Measurements from ENCODE around the gene PI4KA. TPM values are rescaled to one million over a fixed set of nuclear protein-coding genes. Genes with fewer than 3 reads are reported as not detected.

PI4KA gene
- total and polyA plus RNA-seq, 4 donors = 35.4 to 107 (median 50.3) TPM

DNA sequence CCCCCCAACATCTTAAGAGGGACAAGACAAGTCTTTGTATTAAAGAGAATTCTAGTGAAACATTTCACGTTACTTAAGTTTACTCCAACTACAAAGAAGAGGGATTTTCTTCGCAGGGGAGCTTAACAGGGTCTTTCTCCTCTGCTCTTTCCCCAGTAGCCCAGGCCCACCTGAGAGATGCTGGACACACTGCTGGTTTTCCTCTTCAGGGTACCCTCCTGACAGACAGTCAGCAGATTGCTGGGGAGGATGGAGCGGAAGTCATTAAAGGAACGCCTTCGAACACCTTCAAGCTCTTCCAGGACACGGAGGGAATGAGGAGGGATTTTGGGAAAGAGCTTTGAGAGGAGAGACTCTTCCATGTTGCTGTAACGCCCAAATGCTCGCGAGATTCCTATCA lies 39.1 kb downstream of the PI4KA start:
- no peak overlapping the region for H3K4me3 ChIP-seq
- ATAC-seq (ENCODE audit: insufficient read depth, low FRiP score) (no peak), DNase-seq (no peak)
- no peaks in the 10 kb centered on the region for H3K9me3 ChIP-seq (ENCODE audit: control insufficient read depth in 4 of 4, insufficient read depth in 3 of 4, low read length in 3 of 4)
- H3K9ac ChIP-seq (ENCODE audit: insufficient read depth in 1 of 2, low read length in 2 of 2) = no peak overlapping the region
- peaks cover 0 to 39% (median 19%) of the 10 kb centered on the region in 4 donors for H3K36me3 ChIP-seq (ENCODE audit: control insufficient read depth in 4 of 4, insufficient read depth in 4 of 4, low read length in 4 of 4)
- H3K27me3 ChIP-seq (ENCODE audit: control insufficient read depth in 3 of 3, insufficient read depth in 3 of 3, low read length in 2 of 3) = no peaks in the 10 kb centered on the region
- H3K4me1 ChIP-seq (ENCODE audit: control insufficient read depth in 5 of 5, insufficient read depth in 5 of 5, low read length in 5 of 5) = no peaks in the 10 kb centered on the region
- H3K27ac ChIP-seq (ENCODE audit: low read depth in 1 of 2, low read length in 1 of 2) = no peak overlapping the region
- no peak for TF ChIP-seq CTCF (IDR thresholded peaks at IDR 0.05; ENCODE audit: control extremely low read depth, extremely low read depth)
- WGBS, 2 donors = 97 to 99% methylated on average over 9 of the region's 9 CpGs

- no peak for TF ChIP-seq CTCF (IDR thresholded peaks at IDR 0.05; ENCODE audit: control extremely low read depth, extremely low read depth)
- WGBS, 2 donors = 92% methylated on average over 3 of the region's 3 CpGs
- no peak for ATAC-seq (ENCODE audit: insufficient read depth, low FRiP score)
- no peak overlapping the region for H3K4me3 ChIP-seq
- H3K9me3 ChIP-seq (ENCODE audit: control insufficient read depth in 4 of 4, insufficient read depth in 3 of 4, low read length in 3 of 4) = no peaks in the 10 kb centered on the region
- H3K36me3 ChIP-seq (ENCODE audit: control insufficient read depth in 4 of 4, insufficient read depth in 4 of 4, low read length in 4 of 4) = peaks cover 0 to 36% (median 16%) of the 10 kb centered on the region in 4 donors
- no peaks in the 10 kb centered on the region for H3K4me1 ChIP-seq (ENCODE audit: control insufficient read depth in 5 of 5, insufficient read depth in 5 of 5, low read length in 5 of 5)
- no peak for DNase-seq
- H3K27me3 ChIP-seq (ENCODE audit: control insufficient read depth in 3 of 3, insufficient read depth in 3 of 3, low read length in 2 of 3) = no peaks in the 10 kb centered on the region
- no peak overlapping the region for H3K9ac ChIP-seq (ENCODE audit: insufficient read depth in 1 of 2, low read length in 2 of 2)
- no peak overlapping the region for H3K27ac ChIP-seq (ENCODE audit: low read depth in 1 of 2, low read length in 1 of 2)
These were observed 40.1 kb downstream of the PI4KA start for GRCh38 chr22:20818471-20818870.

DNA sequence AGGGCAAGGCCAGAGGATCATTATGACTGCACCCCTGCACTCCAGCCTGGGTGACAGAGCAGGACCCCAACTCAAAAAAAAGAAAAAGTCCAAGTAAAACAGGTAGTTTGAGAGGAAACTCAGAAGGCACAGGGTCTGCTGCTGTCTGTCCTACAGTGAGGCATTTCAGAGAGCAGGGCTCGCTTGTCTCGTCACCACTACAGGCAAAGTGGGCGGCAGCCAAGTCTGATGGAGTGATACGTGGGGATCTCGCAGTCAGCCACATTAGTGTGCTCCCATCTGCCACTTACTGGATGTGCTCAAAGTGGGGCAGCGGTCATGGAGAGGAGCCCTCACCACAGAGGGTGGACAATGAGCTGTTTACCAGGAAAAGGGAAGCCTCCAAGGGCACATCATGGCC lies 42.1 kb downstream of the PI4KA start:
- Histone ChIP-seq H3K4me1 (ENCODE audit: control insufficient read depth in 5 of 5, insufficient read depth in 5 of 5, low read length in 5 of 5) (no peaks in the 10 kb centered on the region), H3K9ac (ENCODE audit: insufficient read depth in 1 of 2, low read length in 2 of 2) (no peak overlapping the region), H3K9me3 (ENCODE audit: control insufficient read depth in 4 of 4, insufficient read depth in 3 of 4, low read length in 3 of 4) (no peaks in the 10 kb centered on the region), H3K27me3 (ENCODE audit: control insufficient read depth in 3 of 3, insufficient read depth in 3 of 3, low read length in 2 of 3) (no peaks in the 10 kb centered on the region), H3K27ac (ENCODE audit: low read depth in 1 of 2, low read length in 1 of 2) (no peak overlapping the region), H3K36me3 (ENCODE audit: control insufficient read depth in 4 of 4, insufficient read depth in 4 of 4, low read length in 4 of 4) (peaks cover 0 to 47% (median 21%) of the 10 kb centered on the region in 4 donors), H3K4me3 (no peak overlapping the region)
- 97 to 98% methylated on average over 6 of the region's 6 CpGs for WGBS, 2 donors
- ATAC-seq (ENCODE audit: insufficient read depth, low FRiP score) (no peak), DNase-seq (no peak)
- no peak for TF ChIP-seq CTCF (IDR thresholded peaks at IDR 0.05; ENCODE audit: control extremely low read depth, extremely low read depth)

DNA sequence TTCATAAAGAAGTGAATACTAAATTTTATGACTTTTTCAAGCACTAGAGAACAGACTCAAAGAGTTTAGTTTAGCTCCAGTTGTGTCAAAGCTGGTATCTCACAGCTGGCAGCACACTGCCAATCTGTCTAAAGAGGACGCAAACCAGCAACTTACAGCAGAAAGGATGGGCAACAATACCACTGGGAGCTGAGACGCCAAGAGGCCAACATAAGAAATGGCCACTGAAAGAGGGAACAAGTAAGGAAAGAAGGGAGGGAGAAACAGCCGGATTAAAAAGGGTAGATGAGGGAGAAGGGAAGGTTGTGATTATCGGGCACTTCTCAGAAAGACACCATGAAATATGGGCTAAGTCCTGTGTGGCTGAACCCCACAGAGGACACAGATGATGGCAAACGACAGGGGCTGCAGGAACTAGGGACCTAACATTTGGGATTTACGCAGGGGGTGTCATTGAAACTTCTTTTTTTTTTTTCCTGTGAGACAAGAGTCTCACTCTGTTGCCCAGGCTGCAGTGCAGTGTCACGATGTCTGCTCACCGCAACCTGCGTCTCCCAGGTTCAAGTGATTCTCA lies 43.0 kb downstream of the PI4KA start:
- no peak overlapping the region for H3K27ac ChIP-seq (ENCODE audit: low read depth in 1 of 2, low read length in 1 of 2)
- peaks cover 0 to under 1% (median 0%) of the 10 kb centered on the region in 5 donors for H3K4me1 ChIP-seq (ENCODE audit: control insufficient read depth in 5 of 5, insufficient read depth in 5 of 5, low read length in 5 of 5)
- no peak for DNase-seq
- H3K4me3 ChIP-seq = no peak overlapping the region
- no peaks in the 10 kb centered on the region for H3K9me3 ChIP-seq (ENCODE audit: control insufficient read depth in 4 of 4, insufficient read depth in 3 of 4, low read length in 3 of 4)
- H3K36me3 ChIP-seq (ENCODE audit: control insufficient read depth in 4 of 4, insufficient read depth in 4 of 4, low read length in 4 of 4) = peaks cover 4 to 46% (median 24%) of the 10 kb centered on the region in 4 donors
- no peaks in the 10 kb centered on the region for H3K27me3 ChIP-seq (ENCODE audit: control insufficient read depth in 3 of 3, insufficient read depth in 3 of 3, low read length in 2 of 3)
- TF ChIP-seq CTCF (IDR thresholded peaks at IDR 0.05; ENCODE audit: control extremely low read depth, extremely low read depth) = no peak
- 97 to 98% methylated on average over 9 of the region's 9 CpGs for WGBS, 2 donors
- no peak overlapping the region for H3K9ac ChIP-seq (ENCODE audit: insufficient read depth in 1 of 2, low read length in 2 of 2)
- ATAC-seq (ENCODE audit: insufficient read depth, low FRiP score) = no peak

All from lung (tissue), 12 donors.